NCI-H1105 (cell line): Measurements from ENCODE around the gene TMEM178A.
"Not testable (repeated sequence)": the region's sequence is repeated elsewhere in the genome, so short reads cannot be mapped to it uniquely, and the experiment has no call there.

Experiments
- DNase-seq: peaks from one replicate; lab custom pipeline; 2025; lab: John Stamatoyannopoulos, UW

The TMEM178A gene

DNA sequence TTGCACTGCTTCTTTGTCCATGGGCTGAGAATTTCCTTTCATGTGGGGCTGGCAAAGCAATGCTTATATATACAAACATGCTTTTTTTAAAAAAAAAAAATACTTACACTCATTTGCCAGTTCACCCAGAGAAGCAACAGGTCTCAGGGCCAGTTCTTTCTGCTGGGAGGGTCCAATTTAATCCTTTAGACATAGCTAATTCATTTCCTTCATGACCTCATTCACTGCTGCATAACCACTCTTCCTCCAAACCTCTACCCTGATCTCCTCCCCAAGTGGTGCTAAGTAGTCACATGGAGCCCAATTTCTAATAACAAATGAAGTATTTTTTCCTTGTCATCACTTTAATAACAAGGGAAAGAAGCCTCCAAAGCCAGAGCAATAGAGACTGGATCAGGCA is 17.1 kb upstream of the TMEM178A start:
- no peak for DNase-seq

DNA sequence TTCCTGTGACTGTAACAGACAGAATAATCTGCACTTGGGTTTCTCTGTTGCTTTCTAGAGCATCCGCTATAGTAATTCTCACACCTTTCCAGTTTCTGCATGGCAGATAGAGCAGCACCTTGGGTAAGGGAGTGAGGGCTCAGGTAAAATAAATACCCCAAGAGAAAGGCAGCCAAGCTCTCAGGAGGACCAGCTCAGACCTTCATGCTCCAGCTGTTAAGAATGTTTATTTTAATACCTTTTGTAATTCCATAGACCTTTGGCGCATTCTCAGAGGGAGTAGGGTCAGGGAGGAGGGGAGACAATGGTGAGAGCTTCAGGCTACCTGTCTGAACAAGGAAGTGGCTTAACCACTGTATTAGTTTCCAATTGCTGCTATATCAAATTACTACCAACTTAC is 16.2 kb upstream of the TMEM178A start:
- DNase-seq = no peak

DNA sequence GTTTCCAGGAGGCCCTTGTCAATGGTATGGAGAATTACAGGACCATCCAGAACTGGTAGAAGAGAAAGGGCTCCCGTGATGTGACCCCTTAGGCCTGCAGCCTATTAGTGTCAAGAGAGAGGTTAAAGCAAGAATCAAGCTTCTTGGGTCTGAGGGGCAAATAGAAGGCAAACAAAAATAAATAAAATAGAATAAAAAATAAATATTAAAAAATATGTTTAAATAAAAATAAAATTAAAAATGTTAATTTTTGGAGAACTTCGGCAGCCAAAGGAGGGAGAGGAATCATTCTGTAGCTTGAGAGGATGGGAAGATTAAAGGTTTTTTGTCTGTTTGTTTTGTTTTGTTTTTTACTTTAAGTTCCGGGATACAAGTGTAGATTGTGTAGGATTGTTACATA is 15.2 kb upstream of the TMEM178A start:
- no peak for DNase-seq

DNA sequence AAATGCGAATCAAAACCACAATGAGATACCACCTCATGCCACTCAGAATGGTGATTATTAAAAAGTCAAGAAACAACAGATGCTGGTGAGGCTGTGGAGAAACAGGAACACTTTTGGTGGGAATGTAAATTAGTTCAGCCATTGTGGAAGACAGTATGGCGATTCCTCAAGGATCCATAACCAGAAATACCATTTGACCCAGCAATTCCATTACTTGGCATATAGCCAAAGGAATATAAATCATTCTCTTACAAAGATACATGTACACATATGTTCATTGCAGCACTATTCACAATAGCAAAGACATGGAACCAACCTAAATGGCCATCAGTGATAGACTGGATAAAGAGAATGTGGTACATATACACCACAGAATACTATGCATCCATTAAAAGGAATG is 9.5 kb upstream of the TMEM178A start:
- not testable (repeated sequence) for DNase-seq

DNA sequence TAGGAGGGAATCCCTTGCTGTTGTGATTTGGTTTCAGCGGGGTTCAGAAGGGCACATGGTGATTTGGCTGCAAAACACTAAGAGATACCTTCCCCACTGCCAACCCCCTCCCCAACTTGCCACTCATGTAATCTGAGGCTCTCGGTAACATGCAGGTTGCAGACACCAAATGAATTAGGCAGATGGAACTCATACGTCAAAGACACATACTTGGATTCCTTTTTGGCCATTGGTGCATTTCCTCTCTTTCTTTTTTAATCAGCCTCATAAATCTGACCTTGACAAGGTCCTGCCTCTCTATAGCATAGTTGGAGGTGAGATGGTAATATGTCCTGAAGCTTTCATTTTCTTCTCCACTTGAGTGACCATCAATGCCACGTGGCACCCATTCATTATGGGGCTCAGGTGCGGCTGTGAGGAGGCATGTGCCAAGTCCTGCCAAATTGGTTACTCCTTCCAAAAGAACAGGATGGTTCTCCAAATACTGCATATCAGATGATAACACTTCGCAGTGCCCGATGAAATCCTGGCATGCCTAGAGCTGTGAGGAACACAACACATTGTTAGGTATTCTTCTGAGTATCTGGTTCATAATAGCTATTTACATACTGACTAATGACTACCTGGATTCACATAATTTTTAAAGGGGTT is 8.3 kb upstream of the TMEM178A start:
- DNase-seq = no peak

DNA sequence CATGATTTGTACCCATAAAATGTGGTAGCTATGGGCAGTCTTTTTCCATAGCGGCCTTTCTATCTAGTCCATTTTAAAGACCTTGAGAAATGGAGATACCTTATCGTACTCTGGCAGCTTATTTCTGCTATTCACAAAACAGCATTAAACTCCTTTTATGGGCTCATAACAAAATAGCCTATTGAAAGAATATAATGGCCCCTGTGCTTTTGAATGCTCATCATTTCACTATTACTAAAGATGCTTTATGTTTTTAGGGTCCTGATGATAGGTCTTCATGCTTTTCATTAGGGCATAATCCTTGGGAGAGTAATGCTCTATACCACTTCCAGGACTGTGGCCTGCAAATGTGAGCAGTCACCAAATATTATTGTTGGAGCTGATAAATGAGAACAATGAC is 7.3 kb upstream of the TMEM178A start:
- DNase-seq = no peak

DNA sequence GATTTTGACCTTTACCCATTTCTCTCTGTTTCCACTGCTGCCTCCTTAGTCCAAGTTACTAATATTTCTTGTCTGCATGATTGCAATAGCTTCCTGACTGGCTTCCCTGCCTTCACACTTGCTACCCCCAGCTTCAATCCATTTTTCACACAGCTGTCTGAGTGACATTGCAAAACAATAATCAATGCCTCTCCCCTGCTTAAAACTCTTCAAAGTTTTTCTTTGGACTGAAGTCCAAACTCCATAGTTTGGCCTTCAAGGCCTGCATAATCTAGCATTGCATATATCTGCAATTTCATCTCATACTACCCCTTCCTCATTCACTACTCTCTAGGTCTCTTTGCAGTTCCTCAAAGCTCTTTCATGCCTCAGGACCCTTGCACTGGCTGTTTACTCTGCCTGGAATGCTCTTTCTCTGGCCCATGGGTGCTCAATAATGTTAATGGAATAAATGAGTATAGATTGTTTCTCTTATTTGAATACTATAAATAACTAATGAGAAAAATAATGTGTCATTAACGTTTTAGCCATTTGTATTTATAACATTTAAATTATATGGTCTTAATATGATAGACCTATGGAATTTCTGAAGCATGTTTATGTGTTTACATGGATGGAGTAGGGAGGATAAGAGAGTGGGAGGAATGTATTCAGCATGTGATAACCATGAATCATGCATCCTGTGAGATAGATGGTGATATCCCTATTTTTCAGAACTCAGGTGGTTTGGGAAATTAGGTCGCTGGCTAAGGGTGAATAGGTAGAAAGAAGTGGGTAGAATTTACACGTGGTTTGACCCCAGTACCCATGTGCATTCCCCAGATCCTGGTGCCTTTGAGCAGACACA is 5.7 kb upstream of the TMEM178A start:
- no peak for DNase-seq

DNA sequence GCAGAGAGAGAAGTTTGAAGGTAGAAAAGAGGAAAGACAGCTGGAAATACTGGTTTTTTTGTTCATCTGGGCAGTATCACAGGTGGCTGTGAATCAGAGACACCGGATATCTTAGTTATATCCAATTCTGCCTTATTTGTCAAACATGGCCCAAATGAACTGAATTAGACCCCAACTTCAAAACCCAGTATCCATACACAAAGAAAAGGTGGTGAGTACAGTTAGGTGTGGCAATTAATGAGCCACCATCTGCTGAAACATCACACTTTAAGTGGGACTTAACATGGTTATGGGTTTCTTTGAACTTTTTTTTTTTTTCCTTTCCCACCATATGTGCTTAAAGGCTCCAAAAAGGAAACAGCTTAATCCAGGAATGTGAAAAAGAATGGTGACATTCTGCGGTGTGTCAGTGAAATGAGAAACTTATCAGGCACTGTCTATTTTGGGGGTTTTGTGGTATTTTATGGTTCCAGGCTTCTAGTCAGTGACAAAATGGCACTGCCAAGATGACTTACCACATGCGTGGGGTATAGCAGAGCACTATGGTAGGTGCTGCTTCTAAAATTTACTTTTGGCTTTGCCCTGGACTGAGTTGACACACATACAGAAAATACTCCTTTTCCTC is 5.0 kb upstream of the TMEM178A start:
- DNase-seq = no peak

DNA sequence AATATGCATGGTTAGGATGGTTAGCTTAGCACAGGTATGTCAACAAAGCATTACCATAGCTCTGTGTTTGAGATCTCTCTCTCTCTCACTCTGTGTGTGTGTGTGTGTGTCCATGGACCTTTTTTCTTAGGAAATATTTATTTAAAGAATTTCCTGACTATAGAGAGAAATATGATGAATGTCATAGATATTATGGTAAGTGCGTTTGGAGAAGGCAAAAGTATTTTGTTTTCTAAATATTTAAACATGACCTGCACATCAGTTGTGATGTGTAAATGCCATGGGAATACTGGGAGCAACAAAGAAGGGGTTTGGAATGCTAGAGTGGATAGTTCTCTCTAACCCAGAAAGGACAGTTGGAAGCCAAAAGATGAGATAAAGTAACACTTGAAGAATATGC is 3.9 kb upstream of the TMEM178A start:
- no peak for DNase-seq

DNA sequence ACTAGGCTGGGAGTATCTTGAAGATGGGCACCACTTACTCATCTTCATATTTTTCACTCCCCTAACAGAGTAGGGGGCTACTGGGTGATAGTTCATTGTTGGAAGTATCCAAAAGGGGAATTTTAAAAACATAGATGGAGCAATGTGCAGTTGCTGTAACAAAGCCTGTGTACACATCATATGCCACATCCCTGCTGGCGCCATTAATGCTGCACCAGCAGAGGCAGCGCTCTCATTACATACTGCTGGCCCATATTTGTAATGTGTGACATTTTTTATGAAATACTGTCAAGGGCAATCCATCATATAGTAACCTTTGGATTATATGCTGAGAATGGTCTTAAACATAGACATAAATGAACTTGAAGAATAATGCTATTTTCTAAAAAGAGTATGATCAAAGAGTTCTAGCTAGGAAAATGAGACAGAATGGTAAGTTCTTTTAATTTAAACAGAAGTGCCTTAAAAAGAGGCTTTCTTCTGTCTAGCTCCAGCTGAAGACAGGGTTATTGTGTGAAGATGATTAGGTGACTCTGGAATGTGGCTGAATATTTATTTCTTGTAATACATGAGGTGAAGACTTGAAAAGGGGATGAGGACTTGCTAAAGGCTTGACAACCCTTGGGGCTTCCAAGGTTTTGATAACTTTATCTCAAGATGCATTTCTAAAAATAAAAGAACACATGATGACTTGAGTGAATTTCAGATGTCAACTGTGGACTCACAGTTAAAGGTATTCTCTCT is 2.4 kb upstream of the TMEM178A start:
- no peak for DNase-seq

DNA sequence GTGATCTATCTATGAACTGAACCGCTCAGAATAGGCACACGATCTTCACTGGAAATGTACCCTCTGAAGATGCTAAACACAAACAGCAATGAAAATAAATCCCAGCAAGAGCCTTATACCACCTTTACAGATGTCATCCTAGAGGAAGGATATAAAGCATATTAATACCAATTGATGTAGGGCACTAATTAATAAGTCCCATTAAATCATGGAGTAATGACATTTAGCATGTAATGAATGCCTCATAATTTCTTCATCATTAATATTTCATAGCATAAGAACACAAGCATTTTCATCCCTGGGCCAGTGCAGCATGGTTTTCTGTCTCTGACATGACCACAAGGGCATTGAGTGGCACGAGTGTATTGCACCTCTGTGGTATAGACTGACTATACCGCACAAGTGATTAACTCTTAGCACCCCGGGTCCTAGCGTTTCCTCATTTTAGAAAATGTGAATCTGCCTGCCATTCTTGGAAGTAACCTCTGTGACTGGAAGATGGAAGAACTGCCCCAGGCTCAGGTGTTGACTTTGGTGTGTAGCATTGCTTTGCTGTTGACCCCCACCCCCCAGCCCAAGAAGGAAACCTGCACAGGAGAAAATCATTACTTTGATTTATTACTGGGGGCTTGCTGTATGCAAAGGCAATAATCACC is 1.4 kb upstream of the TMEM178A start:
- DNase-seq = no peak

DNA sequence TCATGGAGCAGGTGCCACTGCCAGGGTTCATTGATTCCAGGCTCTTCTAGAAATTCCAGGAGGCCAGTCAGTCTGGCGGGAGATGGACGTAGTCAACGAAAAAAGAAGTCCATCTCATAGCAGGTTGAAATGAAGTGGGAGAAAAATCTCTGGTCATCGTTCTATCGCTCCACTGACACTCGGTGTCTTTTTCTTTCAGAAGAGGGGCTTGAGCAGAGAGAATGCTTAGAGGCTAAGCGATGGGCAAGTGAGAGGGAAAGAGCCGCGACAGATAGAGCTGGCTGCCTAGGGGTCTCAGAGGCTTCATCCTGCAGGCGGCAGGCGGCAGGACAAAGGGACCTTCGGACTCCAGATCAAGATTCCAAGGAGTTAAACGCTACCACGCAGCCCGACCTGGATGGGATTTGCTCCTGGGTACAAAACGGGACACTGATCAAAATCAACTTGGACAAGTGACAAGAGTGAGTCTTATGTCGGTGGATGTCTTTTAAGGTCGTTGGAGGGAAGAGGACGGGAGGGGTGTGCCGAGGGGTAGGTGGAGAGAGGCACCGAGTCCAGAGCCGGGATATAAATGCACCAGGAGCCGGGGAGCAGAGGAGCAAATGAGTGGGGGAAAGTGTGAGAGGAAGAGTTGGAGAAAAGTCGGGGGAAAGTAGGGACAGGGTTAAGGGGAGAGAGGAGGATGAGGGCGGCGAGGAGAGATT is 677 bp upstream of the TMEM178A start:
- DNase-seq = no peak

DNA sequence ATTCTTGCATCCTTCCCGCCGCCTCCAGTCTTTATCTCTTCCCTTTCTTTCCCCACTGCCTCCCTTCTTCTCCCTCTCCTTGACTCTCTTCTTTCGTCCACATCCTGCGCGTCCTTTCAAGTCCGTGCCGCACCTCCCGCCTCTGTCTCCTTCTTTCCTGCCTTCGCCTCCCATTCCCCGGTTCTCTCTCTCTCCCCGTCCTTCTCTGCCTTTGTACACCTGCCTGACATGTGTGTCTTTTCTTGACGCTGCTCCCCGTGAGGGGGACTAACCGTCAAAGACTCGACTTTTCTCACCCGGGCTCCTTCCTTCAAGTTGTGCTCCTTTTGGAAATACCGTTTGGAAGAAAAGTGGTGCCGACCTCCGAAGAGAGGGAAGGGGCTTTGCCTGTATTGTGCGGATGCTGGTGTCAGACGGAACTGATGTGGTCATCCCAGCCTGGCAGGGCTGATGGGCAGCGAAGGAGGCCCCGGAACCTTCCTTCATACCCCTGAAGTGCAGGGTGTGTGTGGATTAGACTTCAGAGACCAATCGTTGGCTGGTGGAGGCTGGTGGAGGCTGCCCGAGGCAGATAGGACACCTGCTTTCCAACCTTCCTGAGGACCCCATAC is 879 bp downstream of the TMEM178A start:
- no peak for DNase-seq

DNA sequence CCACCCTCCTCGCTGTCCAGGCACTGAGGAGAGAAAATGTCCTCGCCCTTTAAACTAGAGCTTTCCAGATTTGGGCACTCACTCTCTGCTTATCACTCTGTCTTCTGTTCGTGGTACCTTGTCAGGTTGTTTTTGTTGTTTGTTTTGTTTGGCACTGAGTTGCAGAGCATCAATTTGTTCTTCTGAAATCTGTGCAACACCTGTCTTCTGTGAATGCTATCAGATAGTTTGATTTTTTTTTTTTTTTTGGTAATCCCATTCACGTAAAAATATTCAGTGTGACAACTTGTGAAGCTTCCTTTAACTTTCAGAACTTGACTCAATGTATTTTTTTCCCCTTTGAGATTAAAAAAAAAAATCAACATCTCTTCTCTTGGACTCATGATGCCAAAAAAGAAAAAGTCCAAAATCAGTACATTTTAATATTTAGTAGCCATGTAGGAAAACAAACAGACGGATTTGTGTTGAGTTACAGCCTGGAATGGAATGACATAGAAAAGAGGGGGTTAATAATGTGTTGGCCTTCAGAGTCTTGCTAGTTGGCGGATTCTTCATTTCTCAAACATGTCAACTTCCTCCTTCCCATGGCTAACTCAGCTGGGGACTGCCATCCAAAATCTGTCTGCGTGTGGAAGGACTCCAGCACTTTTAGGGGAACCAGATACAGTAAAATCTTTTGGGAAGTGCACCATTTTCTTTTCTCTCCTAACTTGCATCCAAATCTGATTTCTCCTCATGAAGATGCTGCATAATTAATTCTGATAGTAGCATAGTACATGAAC is 1.6 kb downstream of the TMEM178A start:
- no peak for DNase-seq

DNA sequence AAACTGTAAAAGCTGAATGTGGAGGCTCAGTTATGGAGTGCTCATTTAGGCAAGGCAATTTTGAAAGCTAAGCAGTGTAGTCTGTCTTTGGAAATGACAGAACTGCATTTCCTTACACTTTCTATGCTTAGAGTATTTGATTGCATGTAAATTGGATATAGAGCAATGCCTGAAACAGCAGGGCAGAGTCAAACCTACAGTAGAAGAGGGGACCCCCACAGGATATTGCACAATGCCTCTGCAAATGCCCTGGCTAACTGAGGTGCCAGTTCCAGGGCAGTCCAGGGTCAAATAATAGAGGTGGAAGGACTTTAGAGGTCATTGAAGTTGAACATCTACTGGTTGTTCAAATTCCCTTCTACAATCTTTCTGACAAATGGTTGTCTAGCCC is 2.2 kb downstream of the TMEM178A start:
- no peak for DNase-seq

DNA sequence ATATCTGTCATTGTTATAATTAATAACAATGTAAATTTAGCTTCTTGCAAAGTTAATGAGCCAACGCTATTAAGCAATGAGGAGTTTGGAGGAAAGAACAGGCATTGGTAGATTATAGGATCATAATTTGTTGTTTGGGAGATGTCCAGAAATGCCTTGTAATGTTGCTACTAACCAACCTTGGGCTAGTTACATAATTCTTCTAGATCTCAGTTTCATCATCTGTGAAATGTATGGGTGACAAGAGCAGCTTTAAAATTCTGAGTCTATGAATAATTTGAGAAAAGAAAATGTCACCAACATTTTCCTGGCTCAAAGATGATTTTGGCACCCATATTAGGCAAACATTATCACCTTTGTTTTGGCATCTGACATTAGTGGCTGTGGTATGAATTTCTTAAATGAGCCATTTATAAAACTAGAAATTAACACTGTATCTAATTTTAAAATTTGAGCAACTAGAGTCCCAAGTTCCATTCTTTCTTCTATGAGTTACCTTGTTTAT is 2.9 kb downstream of the TMEM178A start:
- no peak for DNase-seq

DNA sequence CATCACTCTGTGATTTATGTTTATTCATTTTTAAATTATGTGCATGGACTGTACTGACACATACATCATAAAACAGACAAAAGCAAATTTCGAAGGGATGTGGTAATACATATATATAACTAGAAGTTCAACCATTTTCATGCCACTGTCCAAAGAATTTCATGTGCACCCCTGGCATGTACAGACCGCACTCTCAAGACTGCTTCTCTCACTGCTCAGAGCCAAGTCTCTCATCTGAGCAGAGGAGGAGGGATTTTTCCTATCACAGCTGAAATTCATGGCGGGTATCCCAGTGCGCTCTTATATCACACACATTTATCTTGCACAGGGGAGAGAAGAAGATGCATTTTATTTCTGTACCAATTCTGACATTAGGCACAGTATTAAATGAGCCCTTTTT is 5.9 kb downstream of the TMEM178A start:
- no peak for DNase-seq

DNA sequence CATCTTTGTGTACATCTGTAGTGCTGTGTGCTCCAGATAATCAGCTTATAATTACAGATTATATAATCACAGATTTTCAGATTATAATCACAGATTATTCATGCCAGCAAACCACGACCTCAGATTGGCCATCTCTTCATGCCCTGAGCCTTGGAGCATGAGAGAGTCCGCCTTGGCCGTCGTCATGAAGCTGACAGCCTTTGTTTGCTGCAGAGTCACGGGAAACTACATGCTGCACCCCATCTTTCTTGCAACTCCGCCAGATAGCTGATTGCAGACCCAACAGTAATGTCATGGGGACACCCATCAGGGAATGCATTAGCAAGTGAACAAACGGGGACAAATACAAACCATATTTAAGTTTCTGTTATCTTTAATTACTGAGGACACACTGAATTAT is 7.3 kb downstream of the TMEM178A start:
- DNase-seq = no peak

DNA sequence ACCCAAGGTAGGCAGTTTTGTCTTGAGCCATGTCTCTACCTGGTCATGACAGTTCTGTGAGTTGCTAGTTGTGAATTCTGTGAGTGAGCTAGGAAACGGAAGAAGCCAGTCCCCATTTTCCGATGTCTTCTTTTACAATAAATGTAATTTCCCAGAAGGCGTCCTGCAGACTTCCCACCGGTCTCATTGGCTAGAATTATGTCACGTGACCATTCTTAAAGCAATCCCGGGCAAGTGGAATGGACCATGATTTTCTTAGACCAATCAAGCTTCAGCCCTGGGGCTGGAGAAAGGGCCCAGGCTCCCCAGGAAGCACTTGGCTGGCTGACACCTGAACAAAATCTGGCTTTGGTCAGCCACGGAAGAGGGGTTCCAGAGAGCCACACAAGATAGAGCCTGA is 10.6 kb downstream of the TMEM178A start:
- no peak for DNase-seq

DNA sequence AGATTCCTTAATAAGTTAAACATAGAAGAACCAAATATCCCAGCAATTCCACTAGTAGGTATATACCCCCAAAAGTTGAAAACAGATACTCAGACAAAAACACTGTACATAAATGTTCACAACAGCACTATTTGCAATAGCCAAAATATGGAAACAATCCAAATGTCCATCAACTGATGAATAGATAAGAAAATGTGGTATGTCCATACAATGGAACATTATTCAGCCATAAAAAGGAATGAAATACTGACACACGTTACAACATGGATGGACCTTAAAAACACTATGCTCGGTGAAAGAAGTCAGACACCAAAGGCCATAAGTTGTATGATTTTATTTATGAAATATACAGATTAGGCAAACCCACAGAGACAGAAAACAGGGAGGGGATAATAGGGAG is 12.5 kb downstream of the TMEM178A start:
- no peak for DNase-seq
